ENCODE measurements around the gene CD247.

The CD247 gene

GRCh38 chr1:167541610-167542009 lies 23.3 kb upstream of the CD247 start:
- DNase-seq = no peak

GRCh38 chr1:167541003-167541402 lies 22.7 kb upstream of the CD247 start:
- DNase-seq = no peak

GRCh38 chr1:167538657-167539056 lies 20.3 kb upstream of the CD247 start:
- DNase-seq = no peak

DNA sequence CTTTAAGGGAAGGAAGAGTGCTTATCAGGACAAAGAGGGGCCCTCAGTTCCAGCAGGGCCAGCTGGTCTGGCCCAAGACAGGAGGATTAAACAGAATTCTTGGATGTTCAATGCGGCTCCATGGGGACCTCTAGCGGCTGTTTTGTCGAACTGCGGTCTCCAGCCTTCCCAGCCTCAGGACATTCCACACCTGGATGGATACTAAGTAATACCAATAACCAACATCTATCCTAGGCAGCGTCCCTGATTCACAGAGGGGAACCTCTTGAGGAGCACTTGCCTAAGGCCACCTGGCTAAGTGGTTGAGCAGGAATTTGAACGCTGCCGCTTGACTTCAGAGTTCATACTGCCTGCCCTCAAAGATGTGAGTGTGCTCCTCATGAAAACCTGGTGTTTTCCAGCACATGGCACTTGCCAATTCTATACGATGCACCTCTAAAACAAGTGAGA lies 15.5 kb upstream of the CD247 start:
- peak; percentile 66 for DNase-seq

GRCh38 chr1:167532964-167533824 lies 14.9 kb upstream of the CD247 start:
- no peak for DNase-seq

- no peak for DNase-seq
Measured at GRCh38 chr1:167532375-167532774, 14.0 kb upstream of the CD247 start.

GRCh38 chr1:167529829-167530474 lies 11.6 kb upstream of the CD247 start:
- DNase-seq = peak; percentile 87

DNA sequence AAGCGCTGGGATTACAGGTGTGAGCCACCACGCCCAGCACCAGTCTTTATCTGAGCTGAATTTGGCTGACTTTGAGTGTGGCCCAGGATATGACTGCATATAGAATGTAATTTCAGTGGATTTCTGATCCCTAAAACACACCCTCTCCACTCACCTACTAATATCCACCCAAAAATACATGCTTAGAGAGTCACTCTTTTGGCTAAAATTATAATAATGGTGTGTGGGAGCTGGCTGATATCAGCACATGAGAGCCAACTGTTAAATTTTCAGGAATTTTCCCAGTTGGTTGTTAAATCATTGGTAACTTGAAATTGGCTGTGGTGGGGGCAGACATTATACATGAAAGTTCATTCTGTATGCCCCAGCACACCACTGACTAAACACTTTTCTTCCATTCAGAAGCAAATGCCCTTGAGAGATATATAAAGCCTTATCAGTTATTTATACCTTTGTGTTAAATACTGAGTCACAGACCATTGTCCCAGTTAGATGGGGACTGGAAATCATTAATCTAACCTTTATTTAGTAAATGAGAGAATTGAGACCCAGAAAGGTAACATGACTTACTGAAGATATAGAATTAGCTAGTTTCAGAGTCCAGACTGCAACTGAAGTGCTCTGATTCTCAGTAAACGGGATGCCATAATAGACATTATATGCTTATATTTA lies 9.9 kb upstream of the CD247 start:
- DNase-seq = no peak

GRCh38 chr1:167526667-167527383 lies 8.5 kb upstream of the CD247 start:
- no peak for DNase-seq

DNA sequence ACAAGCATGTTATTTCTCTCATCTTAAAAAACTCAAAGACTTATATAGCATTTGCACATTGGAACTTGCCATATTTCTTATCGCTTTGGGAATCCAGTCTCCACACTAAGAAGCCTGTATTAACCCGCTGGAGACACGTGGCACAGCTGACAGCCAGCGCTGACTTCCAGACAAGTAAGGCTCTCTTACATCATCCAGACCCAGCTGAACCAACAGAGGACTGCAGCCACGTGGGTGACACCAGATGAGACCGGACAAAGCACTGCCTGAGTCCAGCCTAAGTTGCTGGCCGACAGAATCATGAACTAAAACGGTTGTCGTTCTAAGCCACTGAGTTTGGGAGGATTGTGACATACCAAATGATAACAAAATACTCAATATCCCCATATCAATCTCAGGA lies 6.3 kb upstream of the CD247 start:
- DNase-seq = no peak

- no peak for DNase-seq
Measured at GRCh38 chr1:167522246-167522645, 3.9 kb upstream of the CD247 start.

DNA sequence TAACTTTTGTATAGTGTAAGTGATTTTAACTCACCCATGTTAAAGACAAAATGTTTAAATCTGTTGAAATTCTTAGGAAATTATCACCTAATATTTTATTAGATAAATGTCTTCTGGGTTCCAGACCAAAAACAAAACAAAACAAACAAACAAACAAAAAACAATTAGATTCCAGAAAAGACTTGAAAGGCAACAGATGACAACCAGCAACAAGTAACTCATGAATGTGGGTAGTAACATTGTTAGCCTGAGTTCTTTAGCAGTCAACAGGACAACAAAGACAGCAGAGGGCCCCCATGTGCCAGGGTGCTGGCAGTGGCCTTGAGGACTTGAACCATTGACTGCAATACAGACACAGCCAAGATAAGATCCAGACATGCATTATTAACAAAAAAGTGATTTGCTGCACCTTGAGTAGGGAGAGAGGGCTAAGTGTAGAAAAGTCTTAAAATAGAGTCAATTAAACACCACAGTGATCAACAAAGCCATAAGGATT lies 2.4 kb upstream of the CD247 start:
- DNase-seq = no peak

- no peak for DNase-seq
Measured at GRCh38 chr1:167517535-167518330, 596 bp downstream of the CD247 start.

DNA sequence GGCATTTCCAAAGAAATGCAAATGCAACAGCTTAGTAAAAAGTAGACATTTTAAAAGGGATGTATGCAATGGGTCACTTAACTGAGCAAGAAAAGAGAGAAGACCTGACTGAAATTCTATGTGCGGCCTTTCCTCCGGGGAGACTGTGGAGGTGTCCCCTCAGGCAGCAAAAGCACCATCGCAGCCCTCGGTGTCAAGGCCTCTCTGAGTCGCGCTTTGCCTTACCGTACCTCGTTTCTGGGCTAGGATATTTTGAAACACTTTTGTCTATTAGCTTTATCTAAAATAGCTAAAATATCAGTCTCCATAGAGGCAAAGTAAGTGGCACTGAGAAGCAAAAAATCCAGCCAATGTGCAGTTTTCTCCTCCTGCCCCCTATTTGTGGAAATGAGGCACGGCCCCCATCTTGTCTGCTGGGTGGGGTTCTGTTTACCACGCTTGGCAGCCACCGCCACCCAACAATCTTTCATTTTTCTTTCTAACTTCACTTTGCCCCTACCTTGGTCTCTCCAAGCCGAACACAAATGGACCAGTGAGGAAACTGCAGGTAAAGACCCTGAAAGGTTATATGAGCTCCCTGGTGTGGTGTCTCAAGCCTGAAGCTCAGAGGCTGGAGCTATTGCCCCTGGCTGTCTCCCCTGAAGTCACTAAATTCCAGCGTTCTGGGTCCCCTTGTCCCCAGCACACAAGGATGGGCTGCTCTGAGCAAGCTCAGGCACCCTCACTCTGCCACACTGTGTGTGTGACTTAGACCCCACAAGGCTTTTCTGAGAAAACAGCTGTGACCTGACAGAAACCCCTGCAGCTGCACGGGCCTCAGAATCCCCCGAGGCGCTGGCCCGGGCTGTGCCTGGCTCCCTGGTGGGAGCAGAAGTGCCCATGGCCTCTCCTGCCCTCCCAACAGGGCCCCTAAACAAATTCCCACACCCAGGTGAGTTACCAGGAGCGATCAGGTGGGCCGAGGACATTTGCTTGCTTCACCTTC lies 1.6 kb downstream of the CD247 start:
- no peak for DNase-seq

DNA sequence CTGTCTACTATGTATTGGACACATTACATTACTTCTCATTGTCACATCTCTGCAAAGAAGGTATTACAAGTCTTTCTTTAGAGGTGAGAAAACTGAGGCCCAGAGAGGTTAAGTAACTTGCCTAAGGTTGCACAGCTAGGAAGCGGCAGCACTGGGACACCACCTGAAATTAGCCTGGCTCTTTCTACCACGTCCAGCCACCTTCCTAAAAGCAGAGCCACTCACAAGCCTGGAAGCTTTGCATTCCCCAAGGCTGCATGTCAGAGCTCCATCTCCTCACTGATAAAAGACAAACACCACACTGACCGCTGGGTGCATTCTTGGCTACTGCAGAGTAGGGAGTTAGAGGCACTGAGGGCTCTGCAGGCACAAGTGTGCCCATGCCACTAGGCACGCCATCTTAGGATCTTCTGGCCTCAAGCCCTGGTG lies 2.4 kb downstream of the CD247 start:
- DNase-seq = no peak

DNA sequence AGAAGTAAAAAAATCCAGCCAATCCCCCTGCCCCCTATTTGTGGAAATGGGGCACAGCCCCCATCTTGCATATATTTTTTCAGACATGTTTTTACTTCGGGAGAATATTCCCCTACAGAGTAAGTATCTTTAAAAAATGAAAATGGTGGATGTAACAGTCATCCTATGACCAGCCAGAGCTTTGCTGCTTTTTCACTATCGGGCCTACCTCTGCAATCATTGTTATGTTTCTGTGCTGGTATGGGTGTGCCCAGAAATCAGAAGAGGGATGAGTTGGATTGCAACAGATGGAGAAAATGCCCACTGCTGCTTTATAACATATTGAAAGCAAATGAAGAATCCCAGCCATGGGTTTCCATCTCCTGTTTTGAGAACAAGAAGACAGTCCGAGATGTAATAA lies 2.9 kb downstream of the CD247 start:
- no peak for DNase-seq

DNA sequence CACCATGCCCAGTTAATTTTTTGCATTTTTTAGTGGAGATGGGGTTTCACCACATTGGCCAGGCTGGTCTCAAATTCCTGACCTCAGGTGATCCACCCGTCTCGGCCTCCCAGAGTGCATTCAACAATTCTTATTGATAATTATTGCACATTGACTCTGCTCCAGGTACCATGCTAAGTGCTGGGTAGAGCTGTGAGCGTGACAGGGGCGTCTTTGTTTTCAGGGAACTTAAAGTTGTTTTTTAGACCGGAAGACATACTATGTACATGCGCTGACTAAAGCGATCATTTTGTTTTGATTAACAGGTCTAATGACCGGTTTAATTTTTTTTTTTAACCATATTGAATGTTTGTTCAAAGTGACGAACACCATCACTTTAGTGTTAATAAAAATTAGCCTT lies 4.0 kb downstream of the CD247 start:
- no peak for DNase-seq

- DNase-seq = no peak
Measured at GRCh38 chr1:167512046-167512654, 6.2 kb downstream of the CD247 start.

DNA sequence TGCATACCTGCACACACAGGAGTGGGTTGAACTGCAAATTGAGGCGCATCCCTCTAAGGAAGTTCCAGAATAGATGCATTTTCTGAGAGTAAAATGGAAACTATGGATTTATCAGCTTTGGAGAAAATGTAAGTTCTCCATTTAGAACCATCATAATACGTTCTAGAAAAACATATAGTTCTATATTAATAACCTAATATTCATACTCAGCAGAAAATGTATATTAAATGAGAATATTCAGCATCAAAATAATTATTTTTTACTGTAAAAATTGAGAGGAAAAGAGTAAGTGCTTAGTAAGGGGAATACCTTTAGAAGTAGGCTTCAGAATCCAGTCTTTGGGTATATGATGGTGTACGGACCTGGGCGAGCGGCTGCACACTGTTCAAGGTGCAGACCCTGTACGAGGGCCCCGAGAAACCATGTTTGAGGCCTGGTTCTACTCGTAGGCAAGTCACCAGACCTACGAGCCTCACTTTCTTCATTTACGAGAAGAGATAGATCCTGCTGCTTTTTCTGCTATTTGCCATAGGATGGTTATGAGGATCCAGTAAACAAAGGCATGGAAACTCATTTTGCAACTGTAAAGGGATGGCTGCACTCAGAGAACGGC lies 6.8 kb downstream of the CD247 start:
- no peak for DNase-seq

GRCh38 chr1:167510881-167511280 lies 7.4 kb downstream of the CD247 start:
- no peak for DNase-seq

Measured in NCI-H1694 (cell line).